SK-N-SH treated with all-trans-retinoic acid at 6 μM for 48 hours (cell line): ENCODE measurements around the gene FAM81B.

ENCODE experiments used
- ARNTL ChIP-seq: fragments of 450-650 bp; formaldehyde crosslinking; IDR thresholded peaks from 2 replicates; pipeline ENCODE4 v1.5.0; 2020; ENCODE audit warnings: low read depth, mild to moderate bottlenecking, moderate library complexity, borderline replicate concordance
- CSRNP3 ChIP-seq: fragments of 250-450 bp; sonication (Bioruptor Pico); IDR thresholded peaks from 2 replicates; pipeline ENCODE4 v1.5.1; 2021; ENCODE audit warnings: mild to moderate bottlenecking, moderate library complexity
- GLIS3 ChIP-seq: fragments of 250-450 bp; sonication (Bioruptor Pico); IDR thresholded peaks from 2 replicates; pipeline ENCODE4 v1.5.0; 2020; ENCODE audit warnings: mild to moderate bottlenecking, moderate library complexity
- PPARA ChIP-seq: fragments of 250-450 bp; sonication (Bioruptor Pico); IDR thresholded peaks from 2 replicates; pipeline ENCODE4 v1.5.0; 2020; ENCODE audit warnings: mild to moderate bottlenecking, borderline replicate concordance
- ZC3H10 ChIP-seq: fragments of 250-450 bp; sonication (Bioruptor Pico); IDR thresholded peaks from 2 replicates; pipeline ENCODE4 v1.5.1; 2021; ENCODE audit warnings: mild to moderate bottlenecking, moderate library complexity
- ZFP3 ChIP-seq: fragments of 250-450 bp; sonication (Bioruptor Pico); IDR thresholded peaks from 2 replicates; pipeline ENCODE4 v1.5.0; 2020; ENCODE audit warnings: mild to moderate bottlenecking, moderate library complexity

- TF ChIP-seq ZC3H10 (CRISPR knock-in tag) (no peak), GLIS3 (CRISPR knock-in tag) (no peak), ARNTL (CRISPR knock-in tag) (no peak), PPARA (CRISPR knock-in tag) (no peak), CSRNP3 (CRISPR knock-in tag) (no peak), ZFP3 (no peak)
Observed at GRCh38 chr5:95385334-95385733, 5.8 kb upstream of the FAM81B start.
